HL-60/S4 (cell line): ENCODE data around the gene ERICH4.
"Not testable (repeated sequence)": the region's sequence is repeated elsewhere in the genome, so short reads cannot be mapped to it uniquely, and the experiment has no call there.

Experiments
- in situ Hi-C: fragments of 300-500 bp; cut with MboI; formaldehyde crosslinking; loops from 2 replicates; pipeline ENCODE4 v1.14.3; 2022; ENCODE audit warnings: low sequenced_read_pairs

Gene ERICH4

GRCh38 chr19:41442473-41443355, at the start of gene ERICH4:
Gene ERICH4 (plus strand): TSS chr19:41443156. CDS start chr19:41443170, 14 bp downstream.
- in situ Hi-C loops: loop anchor here (10.0 kb wide), 1 partner anchor 132 kb away; the partner anchor contains the start of gene CEACAM21

DNA sequence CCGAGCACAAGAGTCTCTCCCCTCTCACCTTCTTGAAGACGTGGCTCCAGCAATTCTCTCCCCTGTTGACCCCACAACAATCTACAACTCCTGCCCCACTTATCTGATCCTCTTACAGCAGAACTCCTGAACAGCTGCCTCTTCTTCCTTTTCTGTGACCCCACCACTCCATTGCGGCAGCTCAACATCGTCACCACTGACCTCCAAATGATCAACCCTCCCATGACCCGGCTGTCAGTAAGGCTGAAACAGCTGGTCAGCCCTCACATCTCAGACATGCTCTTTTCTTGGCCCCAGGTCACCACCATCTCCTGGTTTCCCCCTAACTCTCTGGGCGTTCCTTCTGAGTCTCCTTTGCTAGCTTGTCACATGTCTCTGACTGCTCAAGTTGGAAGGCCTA, 47.6 kb upstream of the ERICH4 start:
- in situ Hi-C loops: no loop called here

GRCh38 chr19:41397086-41398049, 45.6 kb upstream of the ERICH4 start, which contains the start of the genes BCKDHA and EXOSC5:
Gene BCKDHA (plus strand): TSS chr19:41397818. CDS start chr19:41397828, 10 bp downstream.
Gene EXOSC5 (minus strand): TSS chr19:41397359. CDS start chr19:41397328, 31 bp downstream.
- in situ Hi-C loops: no loop called here

- in situ Hi-C loops: no loop called here
These were observed 44.9 kb upstream of the ERICH4 start for GRCh38 chr19:41398050-41398418.

- in situ Hi-C loops: no loop called here
These were observed 44.4 kb upstream of the ERICH4 start for GRCh38 chr19:41398598-41398997.

DNA sequence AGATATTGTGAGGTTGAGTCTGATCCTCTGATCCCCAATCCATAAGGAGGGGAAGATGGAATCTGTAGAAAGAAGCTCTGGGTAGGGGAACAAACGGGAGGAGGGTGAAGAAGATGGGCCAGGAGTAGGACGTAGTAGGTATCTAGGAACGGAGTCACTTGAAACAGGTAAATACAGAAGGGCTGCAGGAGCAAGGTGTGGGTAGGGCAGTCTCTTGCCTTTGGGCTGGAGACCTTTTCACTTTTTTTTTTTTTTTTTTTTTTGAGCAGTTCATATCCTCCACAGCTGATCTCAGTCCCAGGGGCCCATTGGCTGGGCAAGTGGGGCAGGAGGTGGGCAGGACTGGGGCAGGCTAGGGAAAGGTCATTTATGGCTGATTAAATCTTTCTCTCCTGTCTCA, 43.9 kb upstream of the ERICH4 start:
- in situ Hi-C loops: no loop called here

GRCh38 chr19:41399525-41399924, 43.4 kb upstream of the ERICH4 start:
- in situ Hi-C loops: no loop called here

DNA sequence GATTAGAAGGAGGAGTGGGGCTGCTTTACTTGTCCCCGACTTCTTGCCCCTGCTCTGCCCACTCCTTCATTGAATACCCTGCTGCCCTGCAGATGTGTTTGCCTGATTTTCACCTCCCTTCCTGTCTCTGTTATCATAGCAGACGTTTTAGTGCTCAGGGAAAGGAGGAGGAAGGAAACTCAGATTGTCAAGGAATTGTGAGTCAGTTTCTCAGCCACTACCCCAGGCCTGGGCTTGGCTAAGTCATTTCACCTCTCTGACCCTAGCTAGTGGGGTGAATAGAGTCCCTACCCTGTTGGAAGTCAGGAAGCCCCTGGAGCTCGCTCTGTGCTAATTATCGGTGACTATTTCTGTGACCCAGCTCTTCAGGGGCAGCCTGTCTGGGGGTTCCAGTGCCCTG, 41.5 kb upstream of the ERICH4 start:
- in situ Hi-C loops: no loop called here

DNA sequence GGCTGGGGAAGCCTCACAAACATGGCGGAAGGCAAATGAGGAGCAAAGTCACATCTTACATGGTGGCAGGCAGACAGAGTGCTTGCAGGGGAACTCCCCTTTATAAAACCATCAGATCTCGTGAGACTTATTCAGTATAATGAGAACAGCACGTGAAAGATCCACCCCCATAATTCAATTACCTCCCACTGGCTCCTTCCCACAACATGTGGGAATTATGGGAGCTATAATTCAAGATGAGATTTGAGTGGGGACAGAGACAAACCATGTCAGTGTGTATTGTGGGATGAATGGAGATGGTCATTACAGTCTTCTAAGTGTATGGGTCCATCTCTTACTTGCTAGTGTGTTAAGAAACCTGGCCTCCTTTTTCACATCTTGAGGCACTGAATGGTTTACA, 40.9 kb upstream of the ERICH4 start:
- in situ Hi-C loops: no loop called here

DNA sequence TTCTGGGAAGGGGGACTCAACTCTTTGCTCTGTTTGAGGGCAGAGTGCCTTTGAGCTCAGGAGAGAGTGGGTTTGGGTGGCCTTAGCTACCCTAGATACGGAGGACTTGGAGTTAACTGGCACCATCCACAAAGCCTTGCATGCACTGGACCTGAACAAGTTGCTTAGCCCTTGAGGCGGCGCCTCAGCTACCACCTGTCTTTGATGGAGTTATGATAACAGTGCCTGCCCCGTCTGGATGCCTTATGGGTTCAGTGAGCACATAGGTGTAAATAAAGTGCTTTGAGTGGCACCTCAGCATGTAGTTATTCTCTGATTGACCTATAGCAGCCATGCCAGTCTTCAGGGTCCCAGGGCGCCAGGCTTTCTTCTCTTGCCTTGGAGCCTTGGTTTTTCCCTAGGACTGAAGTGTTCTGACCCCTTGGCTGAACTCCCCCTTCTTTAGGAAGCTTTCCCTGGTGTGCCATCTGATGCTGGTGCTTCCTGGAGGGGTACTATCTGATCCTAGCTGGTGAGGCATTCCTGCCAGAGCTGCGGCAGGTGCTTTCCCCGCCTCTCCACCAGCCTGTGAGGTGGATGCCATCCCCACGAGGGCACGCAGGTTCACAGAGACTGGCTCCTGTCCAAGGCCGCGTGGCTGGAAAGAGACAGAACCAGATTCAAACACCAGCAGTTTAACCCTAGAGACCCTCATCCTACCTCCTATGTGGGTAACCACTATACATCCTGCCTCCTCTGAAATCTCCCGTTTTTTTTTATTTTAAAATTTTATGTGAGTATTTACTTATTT, 39.6 kb upstream of the ERICH4 start:
- in situ Hi-C loops: no loop called here

- in situ Hi-C loops: no loop called here
These were observed 37.2 kb upstream of the ERICH4 start for GRCh38 chr19:41405776-41406175.

- in situ Hi-C loops: no loop called here
These were observed 35.7 kb upstream of the ERICH4 start for GRCh38 chr19:41407271-41407670.

DNA sequence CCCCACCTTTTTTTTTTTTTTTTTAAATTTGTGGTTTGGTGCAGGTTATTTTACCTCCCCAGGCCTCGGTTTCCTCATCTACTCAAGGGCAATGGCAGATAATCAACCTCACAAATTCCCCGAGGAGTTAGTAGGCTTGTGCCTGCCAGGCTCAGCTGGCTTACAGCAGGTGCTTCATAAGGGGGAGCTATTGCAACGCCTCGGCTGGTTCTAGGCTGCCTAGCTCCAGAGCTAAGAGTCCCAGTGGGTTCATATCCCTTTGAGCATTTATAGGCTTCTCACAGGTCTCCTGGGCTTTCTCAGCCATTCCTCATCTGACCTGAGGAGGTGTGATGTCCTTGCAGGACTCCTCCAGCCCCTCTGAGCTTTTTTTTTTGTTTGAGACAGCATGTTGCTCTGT, 34.7 kb upstream of the ERICH4 start:
- in situ Hi-C loops: no loop called here

DNA sequence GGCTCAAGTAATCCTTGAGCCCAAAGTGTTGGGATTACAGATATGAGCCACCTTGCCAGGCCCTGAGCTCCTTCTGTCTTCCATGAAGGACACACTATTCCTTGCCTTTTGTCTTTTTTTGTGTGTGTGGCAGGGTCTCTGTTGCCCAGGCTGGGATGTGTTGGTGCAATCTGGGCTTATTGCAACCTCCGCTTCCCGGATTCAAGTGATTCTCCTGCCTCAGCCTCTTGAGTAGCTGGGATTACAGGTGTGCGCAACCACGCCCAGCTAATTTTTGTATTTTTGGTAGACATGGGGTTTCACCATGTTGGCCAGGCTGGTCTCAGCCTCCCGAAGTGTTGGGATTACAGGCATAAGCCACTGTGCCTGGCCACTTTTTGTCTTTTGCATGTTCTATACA, 34.1 kb upstream of the ERICH4 start:
- in situ Hi-C loops: not testable (repeated sequence)

DNA sequence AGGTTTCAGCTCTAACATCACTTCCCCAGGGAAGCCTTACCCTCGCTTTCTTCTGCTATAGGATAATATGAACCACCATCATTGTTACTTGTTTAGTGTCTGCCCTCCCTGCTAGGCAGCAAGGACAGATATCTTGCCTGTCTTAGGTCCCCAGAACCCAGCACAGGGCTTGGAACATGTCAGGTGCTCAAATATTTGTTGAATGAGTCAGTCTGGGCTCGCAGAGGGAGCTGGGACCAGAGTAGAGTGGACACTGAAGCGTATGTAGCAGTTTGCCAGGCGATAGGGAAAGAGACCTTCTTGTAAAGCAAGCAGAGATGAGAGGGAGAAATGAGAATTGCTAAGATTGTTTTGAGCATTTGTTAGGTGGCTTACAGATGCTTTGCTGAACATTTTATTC, 33.7 kb upstream of the ERICH4 start:
- in situ Hi-C loops: no loop called here

DNA sequence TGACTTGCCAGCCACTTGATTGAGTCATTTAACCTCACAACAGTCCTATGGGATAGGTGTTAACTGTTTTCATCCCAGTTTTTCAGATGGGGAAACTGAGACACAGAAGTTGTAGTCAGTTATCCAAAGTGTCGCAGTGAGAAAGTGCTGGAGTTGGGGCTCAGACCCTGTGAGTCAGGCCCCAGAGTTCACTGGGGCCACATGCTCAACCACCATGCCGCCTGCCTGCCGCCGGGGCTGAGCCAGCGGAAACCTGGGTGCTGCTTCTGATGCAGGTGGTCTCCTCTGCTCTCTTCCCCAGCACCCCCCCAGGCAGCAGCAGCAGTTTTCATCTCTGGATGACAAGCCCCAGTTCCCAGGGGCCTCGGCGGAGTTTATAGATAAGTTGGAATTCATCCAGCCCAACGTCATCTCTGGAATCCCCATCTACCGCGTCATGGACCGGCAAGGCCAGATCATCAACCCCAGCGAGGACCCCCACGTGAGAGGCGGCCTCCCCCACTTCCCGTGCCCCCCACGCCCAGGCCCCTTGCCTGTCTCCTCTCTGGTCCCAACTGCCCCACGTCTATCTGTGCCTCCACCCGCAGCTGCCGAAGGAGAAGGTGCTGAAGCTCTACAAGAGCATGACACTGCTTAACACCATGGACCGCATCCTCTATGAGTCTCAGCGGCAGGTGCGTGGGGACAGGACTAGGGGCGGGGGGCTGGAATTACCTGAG, 32.5 kb upstream of the ERICH4 start:
- in situ Hi-C loops: no loop called here

- in situ Hi-C loops: no loop called here
These were observed 31.6 kb upstream of the ERICH4 start for GRCh38 chr19:41411100-41411967.

- in situ Hi-C loops: no loop called here
These were observed 31.0 kb upstream of the ERICH4 start for GRCh38 chr19:41411968-41412265.

DNA sequence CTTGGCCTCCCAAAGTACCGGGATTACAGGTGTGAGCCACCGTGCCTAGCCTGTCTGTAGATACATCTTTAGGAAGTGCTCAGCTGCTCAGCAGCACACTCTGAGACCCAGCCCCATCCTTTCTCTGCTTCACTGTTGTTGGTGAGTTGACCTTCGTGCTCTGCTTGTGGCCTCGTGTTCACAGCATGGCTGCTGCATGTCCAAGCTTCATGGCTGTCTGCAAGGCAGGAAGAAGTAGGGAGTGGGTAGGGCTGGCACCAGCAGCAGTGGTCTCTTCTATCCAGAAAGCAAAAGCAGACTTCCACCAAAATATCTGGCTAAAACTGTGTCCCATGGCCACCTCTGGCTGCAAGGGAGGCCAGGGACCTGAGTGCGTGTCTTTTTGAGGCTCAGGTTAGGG, 30.0 kb upstream of the ERICH4 start:
- in situ Hi-C loops: no loop called here
